Measurements from ENCODE around the gene BCAS2.

BCAS2 gene

GRCh38 chr1:114558544-114558943 is 22.9 kb downstream of the BCAS2 start:
- no peak for DNase-seq

- DNase-seq: no peak
Observed at GRCh38 chr1:114554577-114554976, 26.8 kb downstream of the BCAS2 start.

DNA sequence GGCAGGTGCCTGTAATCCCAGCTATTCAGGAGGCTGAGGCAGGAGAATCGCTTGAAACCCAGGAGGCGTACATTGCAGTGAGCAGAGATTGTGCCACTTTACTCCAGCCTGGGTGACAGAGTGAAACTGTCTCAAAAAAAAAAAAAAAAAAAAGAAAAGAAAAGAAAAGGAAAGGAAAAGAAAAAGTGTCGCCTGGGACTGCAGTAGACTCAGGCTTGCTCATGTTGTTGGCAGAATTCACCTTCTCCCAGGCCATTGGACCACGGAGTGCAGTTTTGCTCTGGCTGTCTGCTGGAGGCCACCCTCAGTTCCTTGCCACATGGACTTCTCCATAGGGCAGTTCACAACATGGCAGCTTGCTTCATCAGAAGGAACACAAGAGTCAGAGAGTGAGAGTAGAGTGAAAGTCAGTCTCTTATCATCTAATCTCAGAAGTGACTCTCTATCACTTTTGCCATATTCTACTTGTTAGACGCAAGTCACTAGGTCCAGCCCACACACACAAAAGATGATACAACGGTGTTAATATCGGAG is 29.2 kb downstream of the BCAS2 start:
- no peak for DNase-seq

GRCh38 chr1:114551400-114551799 is 30.0 kb downstream of the BCAS2 start:
- no peak for DNase-seq

DNA sequence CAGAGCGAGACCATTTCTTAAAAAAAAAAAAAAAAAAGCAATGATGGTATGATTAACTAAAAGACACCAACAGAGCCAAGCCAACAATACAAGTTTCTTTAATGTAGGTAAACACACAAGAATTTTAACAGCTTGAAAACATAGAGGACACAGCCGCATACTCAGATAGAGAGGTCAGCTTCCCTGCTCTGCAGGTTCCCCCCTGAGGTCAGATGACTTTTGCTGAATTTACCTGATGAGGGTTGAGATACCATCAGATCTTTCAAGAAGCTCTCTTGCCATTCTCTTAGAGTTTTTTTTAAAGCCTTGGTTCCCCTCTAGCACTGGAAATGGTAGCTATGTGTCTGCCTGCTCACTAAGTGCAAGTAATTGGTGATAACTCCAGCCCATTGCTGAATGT is 31.1 kb downstream of the BCAS2 start:
- DNase-seq: no peak

GRCh38 chr1:114549137-114549536 is 32.3 kb downstream of the BCAS2 start:
- no peak for DNase-seq

- no peak for DNase-seq
Observed at GRCh38 chr1:114547076-114547475, 34.3 kb downstream of the BCAS2 start.

GRCh38 chr1:114545796-114546195 is 35.6 kb downstream of the BCAS2 start:
- no peak for DNase-seq

DNA sequence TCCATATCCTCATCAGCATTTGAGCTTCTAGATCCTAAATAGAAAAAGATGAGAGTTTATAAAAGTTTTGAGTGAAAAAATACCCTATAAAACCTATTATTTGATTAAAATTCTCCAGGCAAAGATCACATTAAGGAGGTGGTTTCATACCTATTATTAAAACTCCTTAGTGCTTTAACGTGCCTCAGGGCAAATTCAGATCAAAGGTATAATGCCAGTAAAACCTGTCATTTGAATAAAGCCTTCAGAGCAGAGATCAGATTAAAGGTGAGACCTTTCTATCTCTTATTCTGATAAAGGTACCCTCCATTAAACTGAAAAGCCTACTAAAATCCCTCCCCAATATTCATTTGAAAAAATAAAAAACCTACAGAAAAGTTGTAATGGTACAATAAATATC is 36.1 kb downstream of the BCAS2 start:
- no peak for DNase-seq

DNA sequence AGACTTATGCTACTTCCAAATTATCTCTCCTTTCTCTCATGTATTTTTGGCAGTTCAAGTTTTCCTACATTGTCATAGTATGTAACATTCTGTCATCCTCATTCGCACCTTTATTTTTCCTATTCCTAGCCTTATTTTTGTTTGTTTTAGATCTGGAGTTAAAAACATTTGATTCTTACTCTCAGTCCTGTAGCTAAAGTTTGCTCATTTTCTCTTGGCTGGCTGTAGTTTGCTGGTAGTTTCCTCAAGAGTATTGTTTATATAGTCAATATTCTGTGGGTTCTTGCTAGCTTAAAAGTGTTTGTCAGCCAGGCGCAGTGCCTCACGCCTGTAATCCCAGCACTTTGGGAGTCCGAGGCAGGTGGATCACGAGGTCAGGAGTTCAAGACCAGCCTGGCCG is 40.6 kb downstream of the BCAS2 start:
- DNase-seq: no peak

DNA sequence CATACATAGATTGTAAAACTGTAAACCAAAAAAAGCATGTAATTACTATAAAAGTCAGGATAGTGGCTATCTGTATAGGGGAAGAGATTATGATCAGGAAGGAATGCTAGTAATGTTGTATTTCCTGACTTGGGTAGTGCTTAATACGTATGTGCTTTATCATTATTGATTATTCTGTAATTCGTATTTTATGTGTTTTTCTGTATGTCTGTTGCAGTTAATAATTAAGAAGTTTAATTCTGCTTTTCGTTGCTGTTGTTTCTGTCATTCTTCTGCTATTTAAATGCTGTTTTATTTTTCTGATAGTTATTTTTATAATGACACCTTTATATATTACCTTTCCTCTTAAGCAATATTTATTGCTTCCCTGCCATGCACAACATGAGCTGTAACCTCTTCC is 41.1 kb downstream of the BCAS2 start:
- DNase-seq: no peak

- DNase-seq: no peak
Observed at GRCh38 chr1:114536043-114536442, 45.4 kb downstream of the BCAS2 start.

DNA sequence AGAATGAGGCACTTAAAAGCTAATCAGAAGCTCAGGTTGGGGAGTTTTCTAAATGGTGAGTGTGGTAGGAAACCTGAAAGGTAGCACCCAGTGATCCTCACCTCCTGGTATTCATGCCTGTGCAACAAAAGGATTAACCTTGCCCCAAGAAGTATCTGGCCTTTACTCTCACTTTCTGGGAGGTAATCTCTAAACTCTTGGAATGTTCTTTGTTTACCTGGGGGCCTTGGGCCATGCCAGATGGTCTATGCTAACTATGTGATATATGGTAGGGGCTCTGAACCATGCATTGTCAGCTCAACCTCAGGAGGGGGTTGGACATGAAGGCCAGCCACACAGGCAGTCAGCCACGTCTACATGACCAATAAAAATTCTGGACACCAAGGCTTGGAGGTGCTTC is 46.0 kb downstream of the BCAS2 start:
- no peak for DNase-seq

DNA sequence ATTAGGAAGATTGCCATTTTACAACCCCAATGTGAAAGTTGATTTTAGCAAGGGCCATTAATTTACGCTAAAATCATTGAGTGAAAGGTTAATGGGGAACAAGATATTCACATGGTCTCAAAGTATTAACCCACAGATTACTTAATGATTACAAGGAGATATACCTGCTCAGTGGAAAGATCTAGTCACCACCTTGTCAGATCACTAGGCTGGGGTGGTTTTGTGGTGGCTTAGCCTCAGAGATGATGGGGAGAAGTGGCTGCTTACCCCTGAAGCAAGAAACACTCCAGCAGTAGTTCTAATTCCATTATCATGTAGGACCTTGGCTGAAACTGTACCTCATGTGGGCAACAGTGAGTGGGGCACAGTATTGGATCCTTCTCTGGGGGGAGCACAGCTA is 50.3 kb downstream of the BCAS2 start:
- DNase-seq: no peak

- DNase-seq: no peak
Observed at GRCh38 chr1:114530224-114530623, 51.2 kb downstream of the BCAS2 start.

DNA sequence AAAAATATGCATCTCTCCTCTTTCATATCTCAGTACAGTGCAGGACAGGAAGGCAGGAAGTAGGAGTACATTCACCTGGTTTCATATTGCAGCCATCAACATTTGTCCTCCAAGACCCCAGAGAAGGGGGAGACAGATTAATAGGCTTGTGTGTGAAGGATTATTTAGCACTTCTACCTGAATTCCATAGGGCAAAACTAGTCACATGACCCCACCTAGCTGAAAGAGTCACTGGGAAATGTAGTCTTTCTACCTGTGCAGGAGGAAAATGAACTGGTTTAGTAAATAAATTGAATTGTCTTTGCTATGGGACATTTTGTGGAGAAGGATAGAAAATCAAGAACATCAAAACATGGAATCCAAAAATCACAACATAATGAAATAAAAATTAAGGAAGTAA is 56.5 kb downstream of the BCAS2 start:
- DNase-seq: no peak

GRCh38 chr1:114522264-114522575 is 59.2 kb downstream of the BCAS2 start:
- DNase-seq: no peak

DNA sequence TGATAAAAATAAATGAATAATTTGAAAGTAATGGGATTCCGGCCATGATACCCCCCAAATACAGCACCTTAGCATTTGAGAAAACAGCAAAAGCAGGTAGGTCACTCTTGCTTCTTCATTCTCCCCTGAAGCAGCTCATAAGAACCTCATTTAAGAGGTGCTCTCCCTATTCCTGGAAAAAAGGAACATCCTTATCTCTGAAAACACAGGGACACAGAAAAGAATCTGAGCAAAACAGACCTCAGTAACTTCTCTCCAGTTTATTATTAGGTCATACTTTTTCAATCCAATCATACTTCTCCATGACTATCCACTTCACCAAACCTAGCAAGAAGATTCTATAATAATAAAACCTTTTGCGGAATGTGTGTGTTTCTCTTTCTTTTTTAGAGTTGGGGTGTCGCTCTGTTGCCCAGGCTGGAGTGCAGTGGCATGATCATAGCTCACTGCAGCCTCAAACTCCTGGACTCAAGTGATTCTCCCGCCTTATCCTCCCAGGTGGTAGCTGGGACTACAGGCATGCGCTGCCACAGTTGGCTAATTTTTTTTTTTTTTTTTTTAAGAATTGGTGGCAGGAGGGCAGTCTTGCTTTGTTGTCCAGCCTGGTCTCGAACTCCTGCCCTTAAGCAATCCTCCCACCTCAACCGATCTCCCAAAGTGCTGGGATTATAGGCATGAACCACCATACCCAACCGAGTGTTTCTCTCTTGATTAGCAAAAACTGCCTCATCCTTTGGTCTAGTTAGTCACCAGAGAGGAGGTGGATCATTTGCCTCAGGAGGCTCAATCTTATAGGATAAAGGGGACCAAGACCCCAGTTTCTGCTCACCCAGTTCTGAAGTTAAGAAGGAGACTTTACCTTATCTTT is 59.8 kb downstream of the BCAS2 start:
- DNase-seq: no peak

Measured in NCI-H2081 treated with DMSO at 0.1 percent for 48 hours (cell line).